HFFc6 (cell line): ENCODE results near the gene ARHGAP40. TPM values are rescaled to one million over a fixed set of nuclear protein-coding genes. Genes with fewer than 3 reads are reported as not detected.

ENCODE experiments used
- DNase-seq: peaks from one replicate; pipeline ENCODE4 v3.0.0-alpha.2; 2018
- H3K27ac Mint-ChIP-seq: 2 replicates; pipeline ENCODE4 v1.8.0; 2020; ENCODE audit warnings: mild to moderate bottlenecking, mixed read lengths
- H3K27me3 Mint-ChIP-seq: 2 replicates; pipeline ENCODE4 v1.8.0; 2021; ENCODE audit warnings: mild to moderate bottlenecking, moderate library complexity, mixed read lengths; ENCODE audit not compliant: insufficient read depth
- H3K36me3 Mint-ChIP-seq: 2 replicates; pipeline ENCODE4 v1.8.0; 2021; ENCODE audit warnings: low read depth, mixed read lengths
- H3K4me1 Mint-ChIP-seq: 2 replicates; pipeline ENCODE4 v1.8.0; 2020; ENCODE audit warnings: low read depth, mixed read lengths
- H3K4me3 Mint-ChIP-seq: 2 replicates; pipeline ENCODE4 v1.8.0; 2020; ENCODE audit warnings: mild to moderate bottlenecking, moderate library complexity, mixed read lengths
- H3K9me3 Mint-ChIP-seq: 2 replicates; pipeline ENCODE4 v1.8.0; 2020; ENCODE audit warnings: mild to moderate bottlenecking, mixed read lengths
- total RNA-seq, 6 experiments: library from RNA; stranded (reverse); fragmentation: NEBNext Ultra II Directional; extraction: Animal tissue kit (Norgen Biotek cat#: 25700); gene quantifications; 2 replicates in 1 of 6; 3 replicates in 5 of 6; pipeline ENCODE4 v1.2.3, GENCODE V29; 2021
- TF ChIP-seq, protein P1 (sequence below): fragments of 200-600 bp; sonication (generic); IDR thresholded peaks from 2 replicates; pipeline ENCODE4 v1.5.0; 2021; ENCODE audit warnings: antibody characterized with exemption, mild to moderate bottlenecking

ARHGAP40 gene
- total RNA-seq, 6 experiments from 2014 or later, result 0.09 to 0.75 (median 0.48) TPM; not detected in 1

DNA sequence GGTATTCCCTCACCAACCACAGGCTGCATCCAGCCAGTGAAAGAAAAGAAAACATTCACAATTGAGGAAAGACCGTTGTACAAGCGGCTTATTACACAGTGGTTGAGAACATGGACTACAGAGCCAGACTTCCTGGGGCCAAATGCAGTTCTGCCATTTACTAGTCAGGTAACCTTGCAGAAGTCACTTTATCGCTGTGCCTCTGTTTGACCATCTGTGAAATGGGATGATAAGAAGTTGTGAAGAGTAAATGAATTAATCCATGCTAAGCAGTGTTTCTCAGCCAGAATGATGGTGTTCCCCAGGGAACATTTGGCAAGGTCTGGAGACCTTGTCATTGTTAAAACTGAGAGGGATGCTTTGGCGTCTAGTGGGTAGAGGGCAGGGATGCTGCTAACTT lies 14.8 kb downstream of the ARHGAP40 start:
- Mint-ChIP-seq H3K36me3 (no peaks in the 10 kb centered on the region), H3K27ac (no peak overlapping the region), H3K4me1 (peaks cover 11% of the 10 kb centered on the region), H3K4me3 (no peak overlapping the region), H3K27me3 (peaks cover 15% of the 10 kb centered on the region), H3K9me3 (no peaks in the 10 kb centered on the region)
- DNase-seq, result no peak
- TF ChIP-seq, protein P1, sequence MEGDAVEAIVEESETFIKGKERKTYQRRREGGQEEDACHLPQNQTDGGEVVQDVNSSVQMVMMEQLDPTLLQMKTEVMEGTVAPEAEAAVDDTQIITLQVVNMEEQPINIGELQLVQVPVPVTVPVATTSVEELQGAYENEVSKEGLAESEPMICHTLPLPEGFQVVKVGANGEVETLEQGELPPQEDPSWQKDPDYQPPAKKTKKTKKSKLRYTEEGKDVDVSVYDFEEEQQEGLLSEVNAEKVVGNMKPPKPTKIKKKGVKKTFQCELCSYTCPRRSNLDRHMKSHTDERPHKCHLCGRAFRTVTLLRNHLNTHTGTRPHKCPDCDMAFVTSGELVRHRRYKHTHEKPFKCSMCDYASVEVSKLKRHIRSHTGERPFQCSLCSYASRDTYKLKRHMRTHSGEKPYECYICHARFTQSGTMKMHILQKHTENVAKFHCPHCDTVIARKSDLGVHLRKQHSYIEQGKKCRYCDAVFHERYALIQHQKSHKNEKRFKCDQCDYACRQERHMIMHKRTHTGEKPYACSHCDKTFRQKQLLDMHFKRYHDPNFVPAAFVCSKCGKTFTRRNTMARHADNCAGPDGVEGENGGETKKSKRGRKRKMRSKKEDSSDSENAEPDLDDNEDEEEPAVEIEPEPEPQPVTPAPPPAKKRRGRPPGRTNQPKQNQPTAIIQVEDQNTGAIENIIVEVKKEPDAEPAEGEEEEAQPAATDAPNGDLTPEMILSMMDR, result no peak

DNA sequence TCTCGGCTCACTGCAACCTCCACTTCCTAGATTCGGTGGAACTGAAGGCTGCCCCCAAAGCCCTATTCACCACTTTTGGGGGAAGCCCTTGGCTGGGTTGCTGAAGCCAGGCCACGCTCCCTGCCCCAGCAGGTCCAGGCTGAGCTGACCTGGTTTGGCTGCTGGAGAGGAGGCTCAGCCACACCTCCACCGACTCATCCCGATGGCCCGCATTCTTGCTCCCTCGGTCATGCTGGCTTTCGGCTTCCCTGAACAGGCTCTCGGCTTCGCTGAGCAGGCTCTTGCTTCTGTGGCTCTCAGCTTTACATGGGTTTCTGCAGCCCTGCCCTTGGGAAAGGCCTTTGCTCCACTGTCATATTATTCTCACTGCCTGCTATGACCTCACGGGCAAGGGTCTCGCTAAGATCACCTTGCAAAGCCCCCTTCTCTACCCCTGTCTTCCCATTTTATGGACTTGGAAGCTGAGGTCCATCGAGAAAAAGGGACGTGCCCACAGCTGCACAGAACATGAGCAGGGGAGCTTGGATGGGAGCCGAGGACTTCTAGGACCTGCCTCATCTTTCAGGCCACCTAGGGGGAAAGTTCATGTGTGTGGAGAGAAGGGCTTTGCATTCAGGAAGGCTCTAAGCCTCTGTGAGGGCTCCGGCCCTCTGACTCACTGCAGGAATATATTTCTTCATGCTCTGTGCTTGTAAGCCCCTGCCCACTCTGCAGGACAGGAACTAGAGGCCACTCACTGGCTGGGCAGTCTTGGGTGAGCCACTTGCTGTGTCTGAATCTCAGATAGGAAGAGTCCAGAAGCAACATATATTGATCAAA lies 15.6 kb downstream of the ARHGAP40 start:
- peaks cover 16% of the 10 kb centered on the region for H3K27me3 Mint-ChIP-seq
- peak; percentile 73 for DNase-seq
- H3K4me1 Mint-ChIP-seq, result peaks cover 11% of the 10 kb centered on the region
- peak overlapping the region; percentile 30; the same call in 1 of the 2 replicates for H3K27ac Mint-ChIP-seq
- H3K36me3 Mint-ChIP-seq, result no peaks in the 10 kb centered on the region
- H3K4me3 Mint-ChIP-seq, result no peak overlapping the region
- H3K9me3 Mint-ChIP-seq, result no peaks in the 10 kb centered on the region
- TF ChIP-seq, protein P1, result no peak

- TF ChIP-seq, protein P1, result no peak
- peaks cover 15% of the 10 kb centered on the region for H3K27me3 Mint-ChIP-seq
- no peak overlapping the region for H3K27ac Mint-ChIP-seq
- H3K4me3 Mint-ChIP-seq, result no peak overlapping the region
- DNase-seq, result no peak
- no peaks in the 10 kb centered on the region for H3K9me3 Mint-ChIP-seq
- peaks cover 13% of the 10 kb centered on the region for H3K4me1 Mint-ChIP-seq
- H3K36me3 Mint-ChIP-seq, result no peaks in the 10 kb centered on the region
These were observed 16.2 kb downstream of the ARHGAP40 start for GRCh38 chr20:38617830-38618196.

GRCh38 chr20:38620441-38620840 lies 18.8 kb downstream of the ARHGAP40 start:
- peaks cover 21% of the 10 kb centered on the region for H3K4me1 Mint-ChIP-seq
- no peak overlapping the region for H3K27ac Mint-ChIP-seq
- no peak for DNase-seq
- H3K36me3 Mint-ChIP-seq, result no peaks in the 10 kb centered on the region
- H3K27me3 Mint-ChIP-seq, result peaks cover 18% of the 10 kb centered on the region
- no peak overlapping the region for H3K4me3 Mint-ChIP-seq
- TF ChIP-seq, protein P1, result no peak
- H3K9me3 Mint-ChIP-seq, result no peaks in the 10 kb centered on the region

DNA sequence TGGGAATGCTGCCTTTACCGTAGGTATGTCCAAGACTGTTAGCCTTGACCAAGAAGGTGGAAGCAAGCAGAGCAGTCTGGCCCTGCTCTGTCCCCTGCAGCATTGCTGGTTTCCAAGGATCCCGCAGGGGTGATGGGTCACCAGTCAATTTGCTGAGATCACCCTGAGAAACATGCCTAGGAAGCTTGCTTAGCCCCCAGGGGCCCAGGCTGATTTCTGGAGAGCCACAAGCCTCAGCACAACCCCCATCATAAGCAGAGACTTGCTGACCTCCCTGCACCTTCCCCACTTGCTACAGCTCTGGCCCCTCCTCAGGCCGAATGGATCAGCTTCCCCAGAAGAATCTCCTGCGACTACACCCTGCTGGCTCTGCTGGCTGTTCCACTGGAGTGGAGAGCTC lies 21.5 kb downstream of the ARHGAP40 start:
- peaks cover 11% of the 10 kb centered on the region for H3K4me1 Mint-ChIP-seq
- no peaks in the 10 kb centered on the region for H3K9me3 Mint-ChIP-seq
- H3K36me3 Mint-ChIP-seq, result no peaks in the 10 kb centered on the region
- H3K27me3 Mint-ChIP-seq, result peaks cover 18% of the 10 kb centered on the region
- TF ChIP-seq, protein P1, result no peak
- no peak overlapping the region for H3K4me3 Mint-ChIP-seq
- peak; percentile 42 for DNase-seq
- H3K27ac Mint-ChIP-seq, result no peak overlapping the region
